Lower leg skin (tissue), 3 donors: ENCODE results near the gene TTBK1.

Source experiments
- POLR2A ChIP-seq, 2 donors: fragments of 450-650 bp; IDR thresholded peaks; one replicate each; pipeline ENCODE4 v1.6.1; 2016 to 2017; ENCODE audit warnings: antibody characterized with exemption in 2 of 2, mild to moderate bottlenecking in 1 of 2, moderate library complexity in 1 of 2
- TF ChIP-seq, protein P1 (sequence below), 3 donors: fragments of 450-650 bp; IDR thresholded peaks; one replicate each; pipeline ENCODE4 v1.5.1; 2016; ENCODE audit warnings: antibody characterized with exemption in 3 of 3, mild to moderate bottlenecking in 3 of 3, moderate library complexity in 2 of 3

DNA sequence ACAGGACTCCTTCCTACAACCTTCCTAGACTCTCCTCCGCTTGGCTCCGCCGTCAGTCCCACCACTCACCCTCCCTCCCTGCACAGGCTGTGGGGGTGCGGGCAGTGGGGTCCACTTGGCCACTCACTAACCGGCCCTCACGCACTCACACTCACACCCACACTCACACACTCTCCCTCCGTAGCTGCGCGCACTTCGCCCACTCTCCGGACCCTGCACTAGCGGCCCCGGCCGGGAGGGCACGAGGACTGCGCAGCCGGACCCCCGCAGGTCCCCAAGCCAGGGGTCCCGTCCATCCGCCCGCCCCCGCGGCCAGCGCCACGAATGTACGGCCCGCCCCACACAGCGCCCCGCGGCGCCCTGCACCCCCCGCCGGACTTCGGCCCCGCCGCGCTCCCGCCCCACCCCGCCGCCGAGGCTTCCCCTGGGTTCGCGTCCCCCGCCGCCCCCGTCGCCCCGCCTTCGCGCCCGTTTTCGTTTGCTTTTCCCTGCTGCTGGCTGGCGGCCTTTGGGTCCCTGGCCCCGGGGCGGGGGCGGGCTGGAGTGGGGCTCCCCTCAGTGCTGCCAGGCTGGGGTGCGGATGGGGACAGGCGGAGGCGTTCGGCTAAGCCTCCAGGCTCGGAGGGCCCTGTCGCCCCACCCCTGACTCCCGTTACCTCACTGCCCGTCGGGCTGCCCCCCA lies 31.8 kb downstream of the TTBK1 start:
- TF ChIP-seq, protein P1, sequence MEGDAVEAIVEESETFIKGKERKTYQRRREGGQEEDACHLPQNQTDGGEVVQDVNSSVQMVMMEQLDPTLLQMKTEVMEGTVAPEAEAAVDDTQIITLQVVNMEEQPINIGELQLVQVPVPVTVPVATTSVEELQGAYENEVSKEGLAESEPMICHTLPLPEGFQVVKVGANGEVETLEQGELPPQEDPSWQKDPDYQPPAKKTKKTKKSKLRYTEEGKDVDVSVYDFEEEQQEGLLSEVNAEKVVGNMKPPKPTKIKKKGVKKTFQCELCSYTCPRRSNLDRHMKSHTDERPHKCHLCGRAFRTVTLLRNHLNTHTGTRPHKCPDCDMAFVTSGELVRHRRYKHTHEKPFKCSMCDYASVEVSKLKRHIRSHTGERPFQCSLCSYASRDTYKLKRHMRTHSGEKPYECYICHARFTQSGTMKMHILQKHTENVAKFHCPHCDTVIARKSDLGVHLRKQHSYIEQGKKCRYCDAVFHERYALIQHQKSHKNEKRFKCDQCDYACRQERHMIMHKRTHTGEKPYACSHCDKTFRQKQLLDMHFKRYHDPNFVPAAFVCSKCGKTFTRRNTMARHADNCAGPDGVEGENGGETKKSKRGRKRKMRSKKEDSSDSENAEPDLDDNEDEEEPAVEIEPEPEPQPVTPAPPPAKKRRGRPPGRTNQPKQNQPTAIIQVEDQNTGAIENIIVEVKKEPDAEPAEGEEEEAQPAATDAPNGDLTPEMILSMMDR (IDR thresholded peaks at IDR 0.05) = no peak
- TF ChIP-seq POLR2A (IDR thresholded peaks at IDR 0.05) = no peak
